ENCODE data around the gene CDADC1. TPM values are rescaled to one million over a fixed set of nuclear protein-coding genes. Genes with fewer than 3 reads are reported as not detected.

The CDADC1 gene
- total and polyA plus RNA-seq, 2 of the 13 experiments (the other 11 are each of a cell fraction or from before 2014, with no cell fraction given): 2.4 to 9.0 TPM

DNA sequence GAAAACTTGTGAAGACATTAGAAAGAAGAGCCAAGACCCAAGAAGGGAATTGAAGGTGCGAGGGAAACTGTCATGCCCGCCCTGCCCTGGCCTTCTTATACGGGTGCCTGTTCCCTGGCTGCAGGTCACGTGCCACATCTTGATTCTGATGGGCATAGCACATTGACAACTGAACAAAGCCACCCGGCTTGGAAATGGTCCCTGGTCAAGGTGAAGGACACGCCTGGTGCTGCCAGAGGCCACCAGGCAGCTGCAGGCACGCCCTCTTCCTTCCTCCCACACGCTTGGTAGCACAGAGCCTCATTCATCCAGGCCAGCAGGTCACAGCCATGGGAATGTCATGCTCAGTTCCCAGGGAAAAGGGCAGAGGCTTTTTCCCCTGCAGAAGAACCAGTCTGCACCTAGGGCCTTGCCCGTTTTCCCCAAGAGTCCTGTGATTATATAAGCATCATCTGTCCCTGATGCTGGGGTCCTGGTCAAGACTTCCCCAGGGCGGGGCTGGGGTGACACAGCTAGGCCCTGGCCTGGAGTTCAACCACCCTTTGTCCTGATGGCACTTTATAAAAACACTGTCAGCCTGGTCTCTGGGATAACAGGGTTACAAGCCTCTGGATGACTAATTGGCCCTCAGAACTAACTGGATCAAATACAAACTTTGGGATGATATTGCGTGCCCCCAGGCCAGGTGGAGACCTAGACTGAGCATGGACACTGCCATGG, 56.0 kb downstream of the CDADC1 start (continued):
- TF ChIP-seq ZNF644 (CRISPR knock-in tag; IDR thresholded peaks at IDR 0.05; ENCODE audit: low read depth): peak; percentile 73
- TF ChIP-seq, protein P1, sequence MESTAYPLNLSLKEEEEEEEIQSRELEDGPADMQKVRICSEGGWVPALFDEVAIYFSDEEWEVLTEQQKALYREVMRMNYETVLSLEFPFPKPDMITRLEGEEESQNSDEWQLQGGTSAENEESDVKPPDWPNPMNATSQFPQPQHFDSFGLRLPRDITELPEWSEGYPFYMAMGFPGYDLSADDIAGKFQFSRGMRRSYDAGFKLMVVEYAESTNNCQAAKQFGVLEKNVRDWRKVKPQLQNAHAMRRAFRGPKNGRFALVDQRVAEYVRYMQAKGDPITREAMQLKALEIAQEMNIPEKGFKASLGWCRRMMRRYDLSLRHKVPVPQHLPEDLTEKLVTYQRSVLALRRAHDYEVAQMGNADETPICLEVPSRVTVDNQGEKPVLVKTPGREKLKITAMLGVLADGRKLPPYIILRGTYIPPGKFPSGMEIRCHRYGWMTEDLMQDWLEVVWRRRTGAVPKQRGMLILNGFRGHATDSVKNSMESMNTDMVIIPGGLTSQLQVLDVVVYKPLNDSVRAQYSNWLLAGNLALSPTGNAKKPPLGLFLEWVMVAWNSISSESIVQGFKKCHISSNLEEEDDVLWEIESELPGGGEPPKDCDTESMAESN (CRISPR knock-in tag; conservative IDR thresholded peaks at IDR 0.05): 0 out of 2 replicates have a peak, but pooled peaks have one; percentile 3
- 0 out of 2 replicates have a peak, but pooled peaks have one; percentile 18 for TF ChIP-seq CEBPG (CRISPR knock-in tag; IDR thresholded peaks at IDR 0.05)
- TF ChIP-seq, protein P2, sequence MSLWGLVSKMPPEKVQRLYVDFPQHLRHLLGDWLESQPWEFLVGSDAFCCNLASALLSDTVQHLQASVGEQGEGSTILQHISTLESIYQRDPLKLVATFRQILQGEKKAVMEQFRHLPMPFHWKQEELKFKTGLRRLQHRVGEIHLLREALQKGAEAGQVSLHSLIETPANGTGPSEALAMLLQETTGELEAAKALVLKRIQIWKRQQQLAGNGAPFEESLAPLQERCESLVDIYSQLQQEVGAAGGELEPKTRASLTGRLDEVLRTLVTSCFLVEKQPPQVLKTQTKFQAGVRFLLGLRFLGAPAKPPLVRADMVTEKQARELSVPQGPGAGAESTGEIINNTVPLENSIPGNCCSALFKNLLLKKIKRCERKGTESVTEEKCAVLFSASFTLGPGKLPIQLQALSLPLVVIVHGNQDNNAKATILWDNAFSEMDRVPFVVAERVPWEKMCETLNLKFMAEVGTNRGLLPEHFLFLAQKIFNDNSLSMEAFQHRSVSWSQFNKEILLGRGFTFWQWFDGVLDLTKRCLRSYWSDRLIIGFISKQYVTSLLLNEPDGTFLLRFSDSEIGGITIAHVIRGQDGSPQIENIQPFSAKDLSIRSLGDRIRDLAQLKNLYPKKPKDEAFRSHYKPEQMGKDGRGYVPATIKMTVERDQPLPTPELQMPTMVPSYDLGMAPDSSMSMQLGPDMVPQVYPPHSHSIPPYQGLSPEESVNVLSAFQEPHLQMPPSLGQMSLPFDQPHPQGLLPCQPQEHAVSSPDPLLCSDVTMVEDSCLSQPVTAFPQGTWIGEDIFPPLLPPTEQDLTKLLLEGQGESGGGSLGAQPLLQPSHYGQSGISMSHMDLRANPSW (CRISPR knock-in tag; IDR thresholded peaks at IDR 0.05; ENCODE audit: borderline replicate concordance): no peak
- TF ChIP-seq, protein P3, sequence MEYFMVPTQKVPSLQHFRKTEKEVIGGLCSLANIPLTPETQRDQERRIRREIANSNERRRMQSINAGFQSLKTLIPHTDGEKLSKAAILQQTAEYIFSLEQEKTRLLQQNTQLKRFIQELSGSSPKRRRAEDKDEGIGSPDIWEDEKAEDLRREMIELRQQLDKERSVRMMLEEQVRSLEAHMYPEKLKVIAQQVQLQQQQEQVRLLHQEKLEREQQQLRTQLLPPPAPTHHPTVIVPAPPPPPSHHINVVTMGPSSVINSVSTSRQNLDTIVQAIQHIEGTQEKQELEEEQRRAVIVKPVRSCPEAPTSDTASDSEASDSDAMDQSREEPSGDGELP (IDR thresholded peaks at IDR 0.05; ENCODE audit: borderline replicate concordance, low read depth): peak; percentile 73; the same call in 1 of the 2 replicates
- 0 out of 2 replicates have a peak, but pooled peaks have one; percentile 30 for TF ChIP-seq ZMYM3 (CRISPR knock-in tag; IDR thresholded peaks at IDR 0.05)
- TF ChIP-seq TBX2 (CRISPR knock-in tag; IDR thresholded peaks at IDR 0.05; ENCODE audit: borderline replicate concordance): peak; percentile 89
- peak; percentile 69; the same call in 1 of the 3 replicates for TF ChIP-seq MXI1 (IDR thresholded peaks at IDR 0.05; ENCODE audit: borderline replicate concordance, low read depth, low read length)
- no peak for TF ChIP-seq IKZF1 (IDR thresholded peaks at IDR 0.05)
- TF ChIP-seq, protein P4, sequence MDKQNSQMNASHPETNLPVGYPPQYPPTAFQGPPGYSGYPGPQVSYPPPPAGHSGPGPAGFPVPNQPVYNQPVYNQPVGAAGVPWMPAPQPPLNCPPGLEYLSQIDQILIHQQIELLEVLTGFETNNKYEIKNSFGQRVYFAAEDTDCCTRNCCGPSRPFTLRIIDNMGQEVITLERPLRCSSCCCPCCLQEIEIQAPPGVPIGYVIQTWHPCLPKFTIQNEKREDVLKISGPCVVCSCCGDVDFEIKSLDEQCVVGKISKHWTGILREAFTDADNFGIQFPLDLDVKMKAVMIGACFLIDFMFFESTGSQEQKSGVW (CRISPR knock-in tag; IDR thresholded peaks at IDR 0.05; ENCODE audit: borderline replicate concordance): no peak
- TF ChIP-seq, protein P5, sequence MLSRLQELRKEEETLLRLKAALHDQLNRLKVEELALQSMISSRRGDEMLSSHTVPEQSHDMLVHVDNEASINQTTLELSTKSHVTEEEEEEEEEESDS (CRISPR knock-in tag; IDR thresholded peaks at IDR 0.05; ENCODE audit: borderline replicate concordance): no peak
- no peak for TF ChIP-seq ZNF572 (CRISPR knock-in tag; IDR thresholded peaks at IDR 0.05)
- peak; percentile 20; the same call in 1 of the 2 replicates for TF ChIP-seq CBX5 (CRISPR knock-in tag; IDR thresholded peaks at IDR 0.05; ENCODE audit: borderline replicate concordance)
- TF ChIP-seq YEATS4 (CRISPR knock-in tag; IDR thresholded peaks at IDR 0.05; ENCODE audit: borderline replicate concordance): peak; percentile 50; the same call in 1 of the 2 replicates
- TF ChIP-seq FOXA3 (CRISPR knock-in tag; IDR thresholded peaks at IDR 0.05): peak; percentile 65
- peak; percentile 70 for TF ChIP-seq NR2F6 (IDR thresholded peaks at IDR 0.05)
- TF ChIP-seq NR2F6 (CRISPR knock-in tag; IDR thresholded peaks at IDR 0.05): peak; percentile 91
- TF ChIP-seq ETV5 (CRISPR knock-in tag; IDR thresholded peaks at IDR 0.05; ENCODE audit: borderline replicate concordance): peak; percentile 84; the same call in 1 of the 2 replicates
- no peak for TF ChIP-seq ZNF546 (CRISPR knock-in tag; conservative IDR thresholded peaks at IDR 0.05)
- TF ChIP-seq GATAD2A (CRISPR knock-in tag; IDR thresholded peaks at IDR 0.05): peak; percentile 64; the same call in 1 of the 2 replicates
- TF ChIP-seq RFX1 (IDR thresholded peaks at IDR 0.05): no peak
- 0 out of 2 replicates have a peak, but pooled peaks have one; percentile 23 for TF ChIP-seq ZZZ3 (CRISPR knock-in tag; IDR thresholded peaks at IDR 0.05; ENCODE audit: borderline replicate concordance)
- TF ChIP-seq, protein P6, sequence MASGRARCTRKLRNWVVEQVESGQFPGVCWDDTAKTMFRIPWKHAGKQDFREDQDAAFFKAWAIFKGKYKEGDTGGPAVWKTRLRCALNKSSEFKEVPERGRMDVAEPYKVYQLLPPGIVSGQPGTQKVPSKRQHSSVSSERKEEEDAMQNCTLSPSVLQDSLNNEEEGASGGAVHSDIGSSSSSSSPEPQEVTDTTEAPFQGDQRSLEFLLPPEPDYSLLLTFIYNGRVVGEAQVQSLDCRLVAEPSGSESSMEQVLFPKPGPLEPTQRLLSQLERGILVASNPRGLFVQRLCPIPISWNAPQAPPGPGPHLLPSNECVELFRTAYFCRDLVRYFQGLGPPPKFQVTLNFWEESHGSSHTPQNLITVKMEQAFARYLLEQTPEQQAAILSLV (CRISPR knock-in tag; IDR thresholded peaks at IDR 0.05; ENCODE audit: borderline replicate concordance): no peak

Measured in HepG2 (cell line).